Heart right ventricle (tissue), 16 donors: Measurements from ENCODE around the gene VAPB. TPM values are rescaled to one million over a fixed set of nuclear protein-coding genes. Genes with fewer than 3 reads are reported as not detected.

ENCODE experiments used
- ATAC-seq, 8 donors: fragments of 200-7000 bp; cut with Tn5 transposase; one replicate each; pipeline ENCODE4 v1.9.1; 2020; ENCODE audit warnings: mild to moderate bottlenecking in 8 of 8, moderate library complexity in 8 of 8, moderate number of reproducible peaks in 1 of 8
- DNase-seq, 2 donors: peaks; one replicate each; pipeline ENCODE4 v3.0.0-alpha.2; 2020
- H3K27ac ChIP-seq, 10 donors: fragments of 200-600 bp; sonication (generic) in 2 of 10; one replicate each; pipeline versions ENCODE4 v1.5.0 to v1.8.0; 2020 to 2022; ENCODE audit warnings: mild to moderate bottlenecking in 3 of 10
- H3K27me3 ChIP-seq, 7 donors: fragments of 200-600 bp; one replicate each; pipeline ENCODE4 v1.8.0; 2021 to 2022; ENCODE audit warnings: mild to moderate bottlenecking in 2 of 7
- H3K36me3 ChIP-seq, 9 donors: fragments of 200-600 bp; sonication (generic) in 1 of 9; one replicate each; pipeline versions ENCODE4 v1.5.0 to v1.8.0; 2020 to 2022; ENCODE audit warnings: mild to moderate bottlenecking in 2 of 9
- H3K4me1 ChIP-seq, 9 donors: fragments of 200-600 bp; sonication (generic) in 1 of 9; one replicate each; pipeline versions ENCODE4 v1.5.0 to v1.8.0; 2020 to 2022; ENCODE audit warnings: mild to moderate bottlenecking in 4 of 9
- H3K4me3 ChIP-seq, 10 donors: fragments of 200-600 bp; sonication (generic) in 2 of 10; one replicate each; pipeline versions ENCODE4 v1.5.0 to v1.8.0; 2020 to 2022; ENCODE audit warnings: mild to moderate bottlenecking in 7 of 10, moderate library complexity in 2 of 10
- H3K9me3 ChIP-seq, 11 donors: fragments of 200-600 bp in 10 of 11; sonication (generic) in 2 of 11; one replicate each; pipeline versions ENCODE4 v1.5.0 to v1.8.0; 2013 to 2022; ENCODE audit warnings: mild to moderate bottlenecking in 2 of 11, control low read depth in 1 of 11, moderate library complexity in 1 of 11
- CTCF ChIP-seq, 9 donors: fragments of 200-600 bp; sonication (generic) in 2 of 9; IDR thresholded peaks; one replicate each; pipeline versions ENCODE4 v1.5.0 to v1.8.0; 2021 to 2022; ENCODE audit warnings: antibody characterized with exemption in 9 of 9, mild to moderate bottlenecking in 5 of 9, moderate library complexity in 1 of 9
- WGBS, 2 donors: extraction: QIAGEN DNeasy Blood & Tissue Kit; methylation state at CpG; one replicate each; pipeline ENCODE4 v1.1.7; 2013; ENCODE audit warnings: inconsistent platforms in 1 of 2; 5-methylcytosine and 5-hydroxymethylcytosine counted together
- intact Hi-C, 10 donors: fragments of 100-400 bp; cut with DNase I; formaldehyde crosslinking; loops; one replicate each; pipeline versions ENCODE4 v1.11.1 to v1.14.2; 2022
- polyA plus RNA-seq, 2 donors: library from polyadenylated mRNA; stranded (reverse); fragments of 200-250 nt; gene quantifications; one replicate each; pipeline ENCODE4 v1.2.3, GENCODE V29; 2013
- total RNA-seq, 10 donors: library from RNA; stranded (reverse); fragmentation: NEBNext Ultra II Directional in 3 of 10; extraction: Animal tissue kit (Norgen Biotek cat#: 25700) in 3 of 10; gene quantifications; one replicate each; pipeline versions ENCODE4 v1.2.1 to v1.2.4, GENCODE V29; 2021 to 2023
- donor health status: Arrhythmogenic right ventricular cardiomyopathy.
- donor health status: ischemic (EF 13 %, LVEDD 7.1; RV severe dilation, severe dysfunction).
- donor health status: healthy with polysubstance abuse.
- donor health status: DM: no; HTN: yes; CAD: no.
- donor health status: DM: no; HTN: no; CAD: no.
- donor health status: ischemic (EF 25% LVEDD 6.9; RV normal size, moderate dysfunction).
- donor health status: ischemic (EF 25% LVEDD 5.7; RV mildly dilated, moderate dysfunction).
- donor health status: healthy.
- donor health status: DM: yes; HTN: yes; CAD: no.
- donor health status: Ischemic cardiomyopathy.
- donor health status: ischemic (EF 35%, LVEDD 5.7; RV mildly dilated, moderate dysfunction).
- donor health status: nonischemic (EF 11% LVEDD 7.7; RV severe dilation, severe dysfunction).
- donor health status: DM: yes; HTN: yes; CAD: no.
- donor health status: PGD.
- donor health status: ischemic (EF 29% LVEDD 5.4; RV normal size, mild dysfunction).
- donor health status: nonischemic (EF 23%, LVEDD 6.1; RV moderate dilation, normal function).

Gene VAPB
- total and polyA plus RNA-seq, 12 donors = 20.8 to 89.9 (median 69.8) TPM

DNA sequence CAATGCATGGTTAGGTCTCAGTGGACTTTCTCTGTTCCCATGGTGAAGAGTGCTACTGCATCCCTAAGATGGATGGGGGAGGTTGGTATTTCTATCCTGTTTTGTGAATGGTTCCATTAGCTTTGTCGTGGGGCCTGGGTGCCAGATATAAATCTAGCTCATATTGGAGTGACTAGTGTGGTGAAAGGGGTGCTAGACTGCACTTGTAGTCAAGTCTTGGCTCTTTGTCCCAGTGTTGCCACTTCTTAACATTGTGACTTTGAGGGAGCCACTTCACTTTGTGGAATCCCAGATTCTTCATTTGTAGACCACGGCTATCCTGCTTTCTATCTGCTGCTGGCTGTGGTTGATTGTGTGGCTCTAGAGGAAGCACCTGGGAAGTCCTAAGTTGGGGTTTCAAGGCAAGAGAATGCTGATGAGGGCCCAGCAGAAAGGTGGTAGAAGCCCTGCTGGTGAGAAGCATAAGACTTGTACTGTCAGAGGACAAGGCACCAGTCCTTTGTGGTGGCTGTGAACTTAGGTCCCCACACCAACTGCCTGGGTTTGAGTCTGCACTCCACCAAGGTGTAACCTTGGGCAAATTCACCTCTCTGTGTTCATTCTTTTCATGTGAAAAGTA is 44.1 kb downstream of the VAPB start:
- DNase-seq (no peak), ATAC-seq (no peak)
- Histone ChIP-seq H3K4me1 (peaks cover 5 to 34% (median 28%) of the 10 kb centered on the region in 9 donors), H3K4me3 (no peak overlapping the region), H3K9me3 (peaks cover 0 to 6% (median 0%) of the 10 kb centered on the region in 11 donors), H3K27ac (no peak overlapping the region), H3K36me3 (peaks cover 0 to 50% (median 0%) of the 10 kb centered on the region in 9 donors), H3K27me3 (no peaks in the 10 kb centered on the region)
- no peak for TF ChIP-seq CTCF (IDR thresholded peaks at IDR 0.05)
- intact Hi-C loops = no loop called here
- 83 to 87% methylated on average over 2 of the region's 2 CpGs for WGBS, 2 donors

DNA sequence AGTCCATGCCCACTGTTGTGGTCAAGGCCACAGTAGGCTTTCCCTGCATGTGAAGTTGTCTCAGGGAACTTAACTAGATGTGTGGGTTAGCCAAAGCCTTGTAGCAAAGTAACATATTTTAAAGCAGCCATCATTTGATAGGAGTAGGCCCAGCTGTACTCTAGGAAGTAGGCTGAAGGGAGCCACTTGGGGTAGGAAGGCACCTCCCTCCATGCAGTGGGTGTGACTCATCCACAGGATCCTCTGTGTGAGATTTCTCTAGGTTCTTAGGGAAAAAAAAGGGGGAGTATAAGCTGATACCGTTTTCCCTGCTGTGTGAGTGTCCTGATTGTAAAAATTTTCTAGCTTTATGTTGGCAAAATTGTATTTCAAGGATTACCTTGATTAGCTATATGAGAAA is 44.7 kb downstream of the VAPB start:
- WGBS, 2 donors = 30 to 39% methylated on average over 1 of the region's 1 CpG
- Histone ChIP-seq H3K4me1 (peaks cover 5 to 38% (median 32%) of the 10 kb centered on the region in 9 donors), H3K27ac (no peak overlapping the region), H3K36me3 (peaks cover 0 to 49% (median 0%) of the 10 kb centered on the region in 9 donors), H3K4me3 (no peak overlapping the region), H3K9me3 (peaks cover 0 to 2% (median 0%) of the 10 kb centered on the region in 11 donors), H3K27me3 (no peaks in the 10 kb centered on the region)
- intact Hi-C loops = no loop called here
- ATAC-seq = peak in 5 of 8 donors; percentile 25 to 81 (median 54)
- DNase-seq = no peak
- TF ChIP-seq CTCF (IDR thresholded peaks at IDR 0.05) = no peak

- Histone ChIP-seq H3K4me3 (no peak overlapping the region), H3K27me3 (no peaks in the 10 kb centered on the region), H3K4me1 (peaks cover 8 to 44% (median 38%) of the 10 kb centered on the region in 9 donors), H3K9me3 (no peaks in the 10 kb centered on the region), H3K36me3 (peaks cover 0 to 47% (median 0%) of the 10 kb centered on the region in 9 donors), H3K27ac (no peak overlapping the region)
- no peak for TF ChIP-seq CTCF (IDR thresholded peaks at IDR 0.05)
- 93 to 95% methylated on average over 5 of the region's 5 CpGs for whole genome bisulfite sequencing, 2 donors
- ATAC-seq (no peak), DNase-seq (no peak)
- intact Hi-C loops = no loop called here
Observed at GRCh38 chr20:58434326-58434725, 45.3 kb downstream of the VAPB start.

DNA sequence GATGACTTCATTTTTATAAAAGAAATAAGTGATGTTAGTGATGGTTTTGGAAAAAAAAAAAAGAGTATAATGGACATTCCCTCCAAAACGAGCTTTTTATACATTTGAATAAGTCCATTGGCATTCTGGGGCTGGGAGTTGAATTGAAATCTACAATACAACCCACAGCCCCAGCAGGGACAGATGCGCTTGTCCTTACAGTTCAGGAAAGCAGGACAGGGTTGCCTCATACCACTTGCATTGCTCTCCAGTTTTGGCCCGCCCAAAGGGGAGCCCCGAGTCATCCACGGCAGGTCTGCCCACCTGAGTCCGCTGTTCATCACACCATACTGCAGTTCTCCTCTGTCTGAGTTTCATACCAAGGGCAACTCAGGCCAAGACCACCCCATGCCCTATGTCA is 46.2 kb downstream of the VAPB start:
- H3K9me3 ChIP-seq = no peaks in the 10 kb centered on the region
- intact Hi-C loops = no loop called here
- no peak overlapping the region for H3K4me3 ChIP-seq
- TF ChIP-seq CTCF (IDR thresholded peaks at IDR 0.05) = no peak
- DNase-seq (no peak), ATAC-seq (no peak)
- H3K27me3 ChIP-seq = no peaks in the 10 kb centered on the region
- H3K27ac ChIP-seq = no peak overlapping the region
- WGBS, 2 donors = 91 to 92% methylated on average over 6 of the region's 6 CpGs
- H3K4me1 ChIP-seq = peaks cover 8 to 53% (median 47%) of the 10 kb centered on the region in 9 donors
- H3K36me3 ChIP-seq = peaks cover 0 to 46% (median 0%) of the 10 kb centered on the region in 9 donors
